Measurements from ENCODE around the gene OOSP4B.
"Not testable (repeated sequence)": the region's sequence is repeated elsewhere in the genome, so short reads cannot be mapped to it uniquely, and the experiment has no call there.

OOSP4B gene

GRCh38 chr11:60029015-60029632 is 12.1 kb downstream of the OOSP4B start:
- H3K4me3 ChIP-seq (ENCODE audit: low read length in 2 of 2), result no peak overlapping the region
- no peak for DNase-seq (ENCODE audit: low spot score)
- no peaks in the 10 kb centered on the region for H3K9me3 ChIP-seq (replicated peaks in 1 of 2; ENCODE audit: control insufficient read depth in 2 of 2, insufficient read depth in 1 of 2, low read depth in 1 of 2, low read length in 2 of 2)
- no peak overlapping the region for H2AK5ac ChIP-seq (ENCODE audit: low read depth, low read length)
- no peak overlapping the region for H3K4ac ChIP-seq (ENCODE audit: low read length)
- no peaks in the 10 kb centered on the region for H3K4me1 ChIP-seq (ENCODE audit: control insufficient read depth in 2 of 2, insufficient read depth in 1 of 2, low read depth in 1 of 2, low read length in 2 of 2)
- H3K9ac ChIP-seq (ENCODE audit: low read depth, low read length, poor library complexity), result no peak overlapping the region
- no peak overlapping the region for H2BK5ac ChIP-seq (ENCODE audit: low read length)
- no peak overlapping the region for H4K91ac ChIP-seq (ENCODE audit: low read depth, low read length, poor library complexity)
- H4K8ac ChIP-seq (ENCODE audit: low read depth, low read length), result no peak overlapping the region
- no peak overlapping the region for H3K23ac ChIP-seq (ENCODE audit: low read depth, low read length, poor library complexity)
- H3K14ac ChIP-seq (ENCODE audit: low read length), result no peak overlapping the region
- no peak overlapping the region for H3K18ac ChIP-seq (ENCODE audit: low read length)
- H2BK15ac ChIP-seq (ENCODE audit: low read length), result no peak overlapping the region
- H3K4me2 ChIP-seq (ENCODE audit: insufficient read depth, low read length, poor library complexity, severe bottlenecking), result no peak overlapping the region
- no peak overlapping the region for H2AFZ ChIP-seq (ENCODE audit: low read length)
- no CpG with 5 or more reads among the region's 3 CpGs for WGBS, 2 donors (ENCODE audit: extremely low coverage in 2 of 2, insufficient read length in 2 of 2, insufficient replicate concordance in 1 of 2)
- H2BK12ac ChIP-seq (ENCODE audit: low read length), result no peak overlapping the region
- H3K27ac ChIP-seq (replicated peaks; ENCODE audit: low read length), result no peak overlapping the region
- H3K36me3 ChIP-seq (replicated peaks in 1 of 2; ENCODE audit: control insufficient read depth in 2 of 2, insufficient read depth in 2 of 2, low read length in 2 of 2), result no peaks in the 10 kb centered on the region
- no peak overlapping the region for H2BK120ac ChIP-seq (ENCODE audit: low read depth, low read length)
- H3K79me1 ChIP-seq (ENCODE audit: low read depth, low read length), result no peaks in the 10 kb centered on the region
- H3K27me3 ChIP-seq (ENCODE audit: control insufficient read depth in 3 of 3, insufficient read depth in 3 of 3, low read depth in 1 of 3, low read length in 3 of 3), result no peaks in the 10 kb centered on the region

- Histone ChIP-seq H3K4me1 (ENCODE audit: control insufficient read depth in 2 of 2, insufficient read depth in 1 of 2, low read depth in 1 of 2, low read length in 2 of 2) (no peaks in the 10 kb centered on the region), H2AK5ac (ENCODE audit: low read depth, low read length) (no peak within 1 kb of the TSS), H3K27ac (replicated peaks; ENCODE audit: low read length) (no peak within 1 kb of the TSS), H3K4me2 (ENCODE audit: insufficient read depth, low read length, poor library complexity, severe bottlenecking) (no peak within 1 kb of the TSS), H2BK120ac (ENCODE audit: low read depth, low read length) (no peak within 1 kb of the TSS), H4K8ac (ENCODE audit: low read depth, low read length) (no peak within 1 kb of the TSS), H4K91ac (ENCODE audit: low read depth, low read length, poor library complexity) (no peak within 1 kb of the TSS), H2AFZ (ENCODE audit: low read length) (no peak within 1 kb of the TSS), H2BK15ac (ENCODE audit: low read length) (no peak within 1 kb of the TSS), H3K4me3 (ENCODE audit: low read length in 2 of 2) (no peak within 1 kb of the TSS), H2BK12ac (ENCODE audit: low read length) (no peak within 1 kb of the TSS), H3K4ac (ENCODE audit: low read length) (no peak within 1 kb of the TSS), H3K23ac (ENCODE audit: low read depth, low read length, poor library complexity) (no peak within 1 kb of the TSS), H2BK5ac (ENCODE audit: low read length) (no peak within 1 kb of the TSS), H3K79me1 (ENCODE audit: low read depth, low read length) (no peaks in the 10 kb centered on the region), H3K27me3 (ENCODE audit: control insufficient read depth in 3 of 3, insufficient read depth in 3 of 3, low read depth in 1 of 3, low read length in 3 of 3) (no peaks in the 10 kb centered on the region), H3K36me3 (replicated peaks in 1 of 2; ENCODE audit: control insufficient read depth in 2 of 2, insufficient read depth in 2 of 2, low read length in 2 of 2) (no peaks in the 10 kb centered on the region), H3K14ac (ENCODE audit: low read length) (no peak within 1 kb of the TSS), H3K9ac (ENCODE audit: low read depth, low read length, poor library complexity) (no peak within 1 kb of the TSS), H3K9me3 (replicated peaks in 1 of 2; ENCODE audit: control insufficient read depth in 2 of 2, insufficient read depth in 1 of 2, low read depth in 1 of 2, low read length in 2 of 2) (no peaks in the 10 kb centered on the region), H3K18ac (ENCODE audit: low read length) (no peak within 1 kb of the TSS)
- WGBS, 2 donors (ENCODE audit: extremely low coverage in 2 of 2, insufficient read length in 2 of 2, insufficient replicate concordance in 1 of 2), result no CpG with 5 or more reads among the region's 8 CpGs
- DNase-seq (ENCODE audit: low spot score), result no peak
Measured at GRCh38 chr11:60040109-60040508, 23.1 kb downstream of the OOSP4B start, which contains the start of gene OOSP2. OOSP2 (plus strand) TSS chr11:60040409; CDS start chr11:60040460, 51 bp downstream.

GRCh38 chr11:60050422-60050821 is 33.4 kb downstream of the OOSP4B start:
- H3K23ac ChIP-seq (ENCODE audit: low read depth, low read length, poor library complexity); H3K36me3 ChIP-seq (replicated peaks in 1 of 2; ENCODE audit: control insufficient read depth in 2 of 2, insufficient read depth in 2 of 2, low read length in 2 of 2); H2BK5ac ChIP-seq (ENCODE audit: low read length); DNase-seq (ENCODE audit: low spot score); H3K4me1 ChIP-seq (ENCODE audit: control insufficient read depth in 2 of 2, insufficient read depth in 1 of 2, low read depth in 1 of 2, low read length in 2 of 2); H3K4me3 ChIP-seq (ENCODE audit: low read length in 2 of 2); H2BK120ac ChIP-seq (ENCODE audit: low read depth, low read length); H3K4ac ChIP-seq (ENCODE audit: low read length); H3K79me1 ChIP-seq (ENCODE audit: low read depth, low read length); H2AFZ ChIP-seq (ENCODE audit: low read length); H3K9me3 ChIP-seq (replicated peaks in 1 of 2; ENCODE audit: control insufficient read depth in 2 of 2, insufficient read depth in 1 of 2, low read depth in 1 of 2, low read length in 2 of 2); H2BK15ac ChIP-seq (ENCODE audit: low read length); H4K8ac ChIP-seq (ENCODE audit: low read depth, low read length); H3K18ac ChIP-seq (ENCODE audit: low read length); H3K14ac ChIP-seq (ENCODE audit: low read length); H3K27me3 ChIP-seq (ENCODE audit: control insufficient read depth in 3 of 3, insufficient read depth in 3 of 3, low read depth in 1 of 3, low read length in 3 of 3); H3K27ac ChIP-seq (replicated peaks; ENCODE audit: low read length); H3K9ac ChIP-seq (ENCODE audit: low read depth, low read length, poor library complexity); H3K4me2 ChIP-seq (ENCODE audit: insufficient read depth, low read length, poor library complexity, severe bottlenecking); H2BK12ac ChIP-seq (ENCODE audit: low read length); H2AK5ac ChIP-seq (ENCODE audit: low read depth, low read length); H4K91ac ChIP-seq (ENCODE audit: low read depth, low read length, poor library complexity): not testable (repeated sequence)

- H3K27ac ChIP-seq (replicated peaks; ENCODE audit: low read length); H2BK15ac ChIP-seq (ENCODE audit: low read length); H3K14ac ChIP-seq (ENCODE audit: low read length); H3K23ac ChIP-seq (ENCODE audit: low read depth, low read length, poor library complexity); H4K8ac ChIP-seq (ENCODE audit: low read depth, low read length); H2AK5ac ChIP-seq (ENCODE audit: low read depth, low read length); H3K9me3 ChIP-seq (replicated peaks in 1 of 2; ENCODE audit: control insufficient read depth in 2 of 2, insufficient read depth in 1 of 2, low read depth in 1 of 2, low read length in 2 of 2); H3K36me3 ChIP-seq (replicated peaks in 1 of 2; ENCODE audit: control insufficient read depth in 2 of 2, insufficient read depth in 2 of 2, low read length in 2 of 2); H3K9ac ChIP-seq (ENCODE audit: low read depth, low read length, poor library complexity); H3K18ac ChIP-seq (ENCODE audit: low read length); H3K4me1 ChIP-seq (ENCODE audit: control insufficient read depth in 2 of 2, insufficient read depth in 1 of 2, low read depth in 1 of 2, low read length in 2 of 2); H3K4me2 ChIP-seq (ENCODE audit: insufficient read depth, low read length, poor library complexity, severe bottlenecking); H2AFZ ChIP-seq (ENCODE audit: low read length); H2BK120ac ChIP-seq (ENCODE audit: low read depth, low read length); DNase-seq (ENCODE audit: low spot score); H3K4ac ChIP-seq (ENCODE audit: low read length); H2BK12ac ChIP-seq (ENCODE audit: low read length); H3K27me3 ChIP-seq (ENCODE audit: control insufficient read depth in 3 of 3, insufficient read depth in 3 of 3, low read depth in 1 of 3, low read length in 3 of 3); H2BK5ac ChIP-seq (ENCODE audit: low read length); H3K79me1 ChIP-seq (ENCODE audit: low read depth, low read length); H3K4me3 ChIP-seq (ENCODE audit: low read length in 2 of 2); H4K91ac ChIP-seq (ENCODE audit: low read depth, low read length, poor library complexity): not testable (repeated sequence)
- no CpG with 5 or more reads among the region's 3 CpGs for WGBS, 2 donors (ENCODE audit: extremely low coverage in 2 of 2, insufficient read length in 2 of 2, insufficient replicate concordance in 1 of 2)
Measured at GRCh38 chr11:60050839-60051238, 33.9 kb downstream of the OOSP4B start.

All from neuronal stem cell (in vitro differentiated cells).